K562 (cell line): ENCODE data around the gene PMP22. TPM values are rescaled to one million over a fixed set of nuclear protein-coding genes. Genes with fewer than 3 reads are reported as not detected.
A peak's percentile ranks its signal among the peaks of the same experiment; 100 is the strongest.

Source experiments
- ATAC-seq: fragments of 200-7000 bp; cut with Tn5 transposase; 3 replicates; pipeline ENCODE4 v1.9.1; 2020; ENCODE audit warnings: moderate library complexity
- BruUV-seq: library from RNA; stranded (reverse); fragments of 400-500 nt; replicated peaks from 2 replicates; lab custom pipeline; 2021; lab: Mats Ljungman, UMichigan
- CTCF ChIA-PET: fragments of 300-600 bp; formaldehyde crosslinking; extraction: SDS; loops from one replicate; lab custom pipeline; 2021; ENCODE audit warnings: low intra/inter-chr PET ratio; lab: Yijun Ruan, JAX
- POLR2A ChIA-PET: fragments of 300-600, 350-650 bp; sonication (Branson Sonifier 250); formaldehyde crosslinking; extraction: SDS; loops from one replicate; lab custom pipeline; 2021; ENCODE audit warnings: antibody characterized with exemption, inconsistent platforms; lab: Yijun Ruan, JAX
- DNase-seq, 4 experiments: peaks; one replicate each; pipeline versions ENCODE4 v3.0.0 to v3.0.0-alpha.2; 2011 to 2018; ENCODE audit warnings: low spot score in 3 of 4, mixed read lengths in 3 of 4; ENCODE audit errors: extremely low read depth in 1 of 4
- FAIRE-seq: peaks from 2 replicates; lab custom pipeline; 2011; peaks lifted over from hg19 to GRCh38; lab: Jason Lieb, UNC
- H2AFZ ChIP-seq: 2 replicates; pipeline ENCODE4 v1.6.0; 2011; ENCODE audit warnings: low read depth, low read length, control low read depth, inconsistent platforms
- H3K27ac ChIP-seq: fragments of 200-600 bp; 3 replicates; pipeline ENCODE4 v1.8.0; 2011; ENCODE audit warnings: low read depth, mild to moderate bottlenecking, control low read depth, inconsistent platforms, low read length, moderate library complexity, mixed read lengths; ENCODE audit errors: extremely low read depth
- H3K27me3 ChIP-seq, 2 experiments: fragments of 300-600 bp in 1 of 2; 2 replicates in 1 of 2; 3 replicates in 1 of 2; pipeline versions ENCODE4 v1.6.0 to v1.8.0; 2011; ENCODE audit warnings: inconsistent platforms in 2 of 2, low read length in 2 of 2, mild to moderate bottlenecking in 1 of 2, mixed read lengths in 1 of 2, moderate library complexity in 1 of 2; ENCODE audit not compliant: control insufficient read depth in 2 of 2, insufficient read depth in 2 of 2
- H3K36me3 ChIP-seq: fragments of 300-600 bp; 3 replicates; pipeline ENCODE4 v1.8.0; 2011; ENCODE audit warnings: mild to moderate bottlenecking, low read length, inconsistent platforms; ENCODE audit not compliant: control insufficient read depth, insufficient read depth
- H3K4me1 ChIP-seq, 2 experiments: fragments of 200-600 bp in 1 of 2; replicated peaks in 1 of 2; 2 replicates in 1 of 2; 3 replicates in 1 of 2; pipeline versions ENCODE4 v1.5.1 to v1.8.0; 2011; ENCODE audit warnings: inconsistent platforms in 2 of 2, low read length in 2 of 2, mild to moderate bottlenecking in 1 of 2, mixed read lengths in 1 of 2, moderate library complexity in 1 of 2; ENCODE audit not compliant: control insufficient read depth in 2 of 2, insufficient read depth in 2 of 2
- H3K4me2 ChIP-seq: 2 replicates; pipeline ENCODE4 v1.6.1; 2011; ENCODE audit warnings: low read length, control low read depth, inconsistent platforms, mixed read lengths; ENCODE audit not compliant: insufficient read depth
- H3K4me3 ChIP-seq: fragments of 200-600 bp; sonication (generic), shearing (Covaris generic); 2 replicates; pipeline ENCODE4 v1.5.1; 2016; ENCODE audit warnings: control low read depth, inconsistent platforms
- H3K79me2 ChIP-seq: fragments of 200-600 bp; 3 replicates; pipeline ENCODE4 v1.8.0; 2011; ENCODE audit warnings: low read length, inconsistent platforms; ENCODE audit not compliant: control insufficient read depth, insufficient read depth
- H3K9ac ChIP-seq, 2 experiments: 2 replicates each; pipeline versions ENCODE4 v1.6.0 to v1.6.1; 2011; ENCODE audit warnings: low read depth in 2 of 2, low read length in 2 of 2, control low read depth in 1 of 2, inconsistent platforms in 1 of 2, mild to moderate bottlenecking in 1 of 2, mixed read lengths in 1 of 2; ENCODE audit not compliant: insufficient read depth in 1 of 2
- H3K9me1 ChIP-seq: one replicate; pipeline ENCODE4 v1.6.0; 2011; ENCODE audit warnings: inconsistent platforms, mild to moderate bottlenecking, low read length, moderate library complexity; ENCODE audit not compliant: control insufficient read depth, insufficient read depth
- H3K9me3 ChIP-seq: replicated peaks from 2 replicates; pipeline ENCODE4 v1.5.1; 2011; ENCODE audit warnings: low read depth, low read length, inconsistent platforms; ENCODE audit not compliant: control insufficient read depth, insufficient read depth
- H4K20me1 ChIP-seq: replicated peaks from 2 replicates; pipeline ENCODE4 v1.6.1; 2011; ENCODE audit warnings: low read length, inconsistent platforms, mixed read lengths; ENCODE audit not compliant: control insufficient read depth, insufficient read depth
- CHAMP1 ChIP-seq: fragments of 450-650 bp; IDR thresholded peaks from 2 replicates; pipeline ENCODE4 v1.6.1; 2016; ENCODE audit warnings: mild to moderate bottlenecking
- COPS2 ChIP-seq: fragments of 450-650 bp; conservative IDR thresholded peaks from 2 replicates; pipeline ENCODE4 v1.6.1; 2016; ENCODE audit warnings: mild to moderate bottlenecking, moderate library complexity
- FOXP1 ChIP-seq: sonication (generic); formaldehyde crosslinking; IDR thresholded peaks from 2 replicates; pipeline ENCODE4 v1.8.0; 2022; ENCODE audit warnings: mild to moderate bottlenecking, missing genetic modification reagents
- MYBL2 ChIP-seq, 2 experiments: fragments of 450-650 bp in 1 of 2; sonication (generic) in 1 of 2; formaldehyde crosslinking in 1 of 2; IDR thresholded peaks; 2 replicates each; pipeline versions ENCODE4 v1.6.1 to v1.8.1; 2017 to 2022; ENCODE audit warnings: borderline replicate concordance in 1 of 2, inconsistent platforms in 1 of 2, low read depth in 1 of 2, mild to moderate bottlenecking in 1 of 2, missing genetic modification reagents in 1 of 2, moderate library complexity in 1 of 2
- SLC30A9 ChIP-seq: fragments of 250-450 bp; sonication (Bioruptor Pico); IDR thresholded peaks from 2 replicates; pipeline ENCODE4 v1.8.0; 2022; ENCODE audit warnings: mild to moderate bottlenecking, moderate library complexity
- TSHZ1 ChIP-seq: fragments of 250-450 bp; sonication (Bioruptor Pico); IDR thresholded peaks from 2 replicates; pipeline ENCODE4 v1.4.0; 2020; ENCODE audit warnings: mild to moderate bottlenecking, moderate library complexity
- WGBS: fragments of 100-300 bp; shearing (Covaris generic); methylation state at CpG from one replicate; pipeline ENCODE4 v1.1.6; 2016; ENCODE audit warnings: low coverage, mixed read lengths; ENCODE audit not compliant: insufficient coverage; ENCODE audit errors: missing lambda C conversion rate; 5-methylcytosine and 5-hydroxymethylcytosine counted together
- in situ Hi-C: fragments of 300-500 bp; cut with MboI; formaldehyde crosslinking; loops from 4 replicates; pipeline ENCODE4 v1.15.0; 2018; ENCODE audit warnings: inconsistent platforms, mixed read lengths
- intact Hi-C: fragments of 100-400 bp; cut with micrococcal nuclease; formaldehyde crosslinking; loops from 2 replicates; pipeline ENCODE4 v1.14.2; 2022
- polyA plus RNA-seq, 8 experiments: library from polyadenylated mRNA; depleted of rRNA in 4 of 8; stranded (reverse) in 5 of 8; unstranded in 3 of 8; fragments of >200 nt; fragmentation: Nextera tagmentation in 2 of 8; fragmentation: Illumina TruSeq in 1 of 8; extraction: Ambion mirVana in 2 of 8; extraction: Trizol in 1 of 8; gene quantifications; 2 replicates each; pipeline versions ENCODE4 v1.2.1 to v1.2.3, GENCODE V29; 2011 to 2014; ENCODE audit warnings: inconsistent platforms in 1 of 8, missing spikeins in 1 of 8
- total RNA-seq, 7 experiments: library from RNA; depleted of rRNA in 6 of 7; stranded (reverse); fragments of >200 nt in 6 of 7; fragmentation: Illumina TruSeq in 2 of 7; extraction: Trizol in 2 of 7; gene quantifications; 2 replicates each; pipeline versions ENCODE4 v1.2.1 to v1.2.3, GENCODE V29; 2011 to 2021; ENCODE audit warnings: low replicate concordance in 1 of 7

Gene PMP22
- total and polyA plus RNA-seq, 9 of the 15 experiments (the other 6 are each of a cell fraction or from before 2014, with no cell fraction given): 12.6 to 62.3 (median 25.8) TPM

- TF ChIP-seq MYBL2 (IDR thresholded peaks at IDR 0.05; ENCODE audit: low read depth) (no peak), MYBL2 (CRISPR knock-in tag; IDR thresholded peaks at IDR 0.05; ENCODE audit: borderline replicate concordance) (no peak), FOXP1 (CRISPR knock-in tag) (no peak)
These were observed 80.1 kb downstream of the PMP22 start (continued) for GRCh38 chr17:15184872-15185624.

DNA sequence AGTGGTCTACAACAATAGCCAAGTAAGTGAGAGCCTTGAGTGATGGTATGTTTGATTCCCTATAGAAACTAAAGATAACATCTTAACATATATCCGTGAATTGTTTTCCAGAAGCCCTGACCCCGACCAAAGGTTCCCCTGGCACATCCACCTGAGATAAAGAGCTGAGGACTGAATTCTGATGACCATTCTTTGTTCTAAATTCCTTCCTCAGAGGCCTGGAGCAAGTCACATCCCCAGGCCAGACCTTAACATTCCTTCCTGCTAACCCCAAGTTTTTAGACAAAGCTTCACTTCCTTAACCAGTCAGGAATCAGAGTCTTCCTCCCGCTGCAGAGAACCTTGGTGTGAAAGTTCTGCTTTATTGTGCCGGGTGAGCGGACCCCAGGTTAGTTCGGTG is 83.3 kb downstream of the PMP22 start:
- CTCF ChIA-PET: no interaction called here
- no peak overlapping the region for H3K9ac ChIP-seq
- FAIRE-seq (no peak), DNase-seq (no peak), ATAC-seq (no peak)
- no peaks in the 10 kb centered on the region for H3K36me3 ChIP-seq
- H3K9me1 ChIP-seq: no peaks in the 10 kb centered on the region
- H4K20me1 ChIP-seq: no peaks in the 10 kb centered on the region
- no TSS peak for BruUV-seq
- peaks cover 5 to 26% of the 10 kb centered on the region in 2 experiments; a peak in 4 of 5 replicates for H3K4me1 ChIP-seq
- H3K4me3 ChIP-seq: no peak overlapping the region
- H3K27me3 ChIP-seq: no peaks in the 10 kb centered on the region
- TF ChIP-seq TSHZ1 (CRISPR knock-in tag) (no peak), COPS2 (no peak), CHAMP1 (no peak), SLC30A9 (no peak)
- no peaks in the 10 kb centered on the region for H3K79me2 ChIP-seq
- intact Hi-C loops: no loop called here
- no peak overlapping the region for H3K4me2 ChIP-seq
- POLR2A ChIA-PET: no interaction called here
- H3K9me3 ChIP-seq: no peaks in the 10 kb centered on the region
- H2AFZ ChIP-seq: peak overlapping the region; percentile 32; the same call in 1 of the 2 replicates
- in situ Hi-C loops: no loop called here
- WGBS: 74% methylated on average over 4 of the region's 6 CpGs
- no peak overlapping the region for H3K27ac ChIP-seq
